ENCODE data around the gene CACFD1. TPM values are rescaled to one million over a fixed set of nuclear protein-coding genes. Genes with fewer than 3 reads are reported as not detected.

The CACFD1 gene
- total and polyA plus RNA-seq, 7 donors: 6.7 to 44.6 (median 13.4) TPM

DNA sequence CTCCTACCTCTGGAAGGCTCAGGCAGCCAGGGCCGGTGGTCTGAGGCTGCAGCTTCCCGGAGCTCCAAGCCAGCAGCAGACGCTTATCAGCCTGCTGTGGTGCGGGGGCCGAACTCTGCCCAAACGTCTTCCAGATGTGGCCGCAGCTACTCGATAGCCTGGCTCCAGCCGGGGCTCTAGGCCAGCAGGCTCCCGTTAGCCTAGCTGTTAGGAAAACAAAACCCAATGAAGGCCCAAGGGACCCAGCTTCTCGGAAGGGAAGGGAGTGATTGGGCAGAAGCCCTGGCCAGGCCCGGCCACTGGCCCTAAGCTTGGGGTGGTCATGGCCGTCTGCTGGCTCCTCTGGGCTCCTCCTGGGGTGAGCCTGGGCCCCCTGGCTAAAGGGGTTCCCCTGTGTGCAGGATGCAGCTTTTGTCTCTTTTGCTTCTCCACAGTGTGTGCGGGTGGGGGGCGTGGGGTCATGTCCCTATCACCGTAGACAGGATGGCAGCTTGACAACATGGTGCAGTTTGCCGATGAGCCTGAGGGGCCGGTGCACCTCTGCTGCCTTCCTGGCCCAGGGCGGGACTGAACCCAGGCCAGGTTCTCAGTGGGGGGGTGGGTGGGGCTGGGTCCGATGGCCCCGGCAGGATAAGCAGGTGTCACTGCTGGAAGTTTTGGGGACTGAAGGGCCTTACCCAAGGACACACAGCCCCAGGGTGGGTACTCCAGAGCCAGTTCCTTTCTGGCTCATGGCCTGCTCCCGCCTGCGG lies 46.3 kb downstream of the CACFD1 start:
- no peaks in the 10 kb centered on the region for H3K27me3 ChIP-seq
- intact Hi-C loops (cut with DNase I): no loop called here
- peaks cover 0 to 13% (median 10%) of the 10 kb centered on the region in 4 donors for H3K4me1 ChIP-seq
- no peak overlapping the region for H3K4me3 ChIP-seq
- H3K9me3 ChIP-seq: peaks cover 0 to 12% (median 4%) of the 10 kb centered on the region in 4 donors
- peak overlapping the region in 1 of 4 donors; percentile 42 for H3K27ac ChIP-seq
- 73 to 79% methylated on average over 23 of the region's 23 CpGs for WGBS, 2 donors
- TF ChIP-seq EP300 (IDR thresholded peaks at IDR 0.05) (no peak), POLR2A (IDR thresholded peaks at IDR 0.05) (no peak), POLR2AphosphoS5 (IDR thresholded peaks at IDR 0.05) (no peak)
- TF ChIP-seq, protein P1, sequence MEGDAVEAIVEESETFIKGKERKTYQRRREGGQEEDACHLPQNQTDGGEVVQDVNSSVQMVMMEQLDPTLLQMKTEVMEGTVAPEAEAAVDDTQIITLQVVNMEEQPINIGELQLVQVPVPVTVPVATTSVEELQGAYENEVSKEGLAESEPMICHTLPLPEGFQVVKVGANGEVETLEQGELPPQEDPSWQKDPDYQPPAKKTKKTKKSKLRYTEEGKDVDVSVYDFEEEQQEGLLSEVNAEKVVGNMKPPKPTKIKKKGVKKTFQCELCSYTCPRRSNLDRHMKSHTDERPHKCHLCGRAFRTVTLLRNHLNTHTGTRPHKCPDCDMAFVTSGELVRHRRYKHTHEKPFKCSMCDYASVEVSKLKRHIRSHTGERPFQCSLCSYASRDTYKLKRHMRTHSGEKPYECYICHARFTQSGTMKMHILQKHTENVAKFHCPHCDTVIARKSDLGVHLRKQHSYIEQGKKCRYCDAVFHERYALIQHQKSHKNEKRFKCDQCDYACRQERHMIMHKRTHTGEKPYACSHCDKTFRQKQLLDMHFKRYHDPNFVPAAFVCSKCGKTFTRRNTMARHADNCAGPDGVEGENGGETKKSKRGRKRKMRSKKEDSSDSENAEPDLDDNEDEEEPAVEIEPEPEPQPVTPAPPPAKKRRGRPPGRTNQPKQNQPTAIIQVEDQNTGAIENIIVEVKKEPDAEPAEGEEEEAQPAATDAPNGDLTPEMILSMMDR (IDR thresholded peaks at IDR 0.05): no peak
- no peak for DNase-seq
- H3K36me3 ChIP-seq: no peaks in the 10 kb centered on the region

DNA sequence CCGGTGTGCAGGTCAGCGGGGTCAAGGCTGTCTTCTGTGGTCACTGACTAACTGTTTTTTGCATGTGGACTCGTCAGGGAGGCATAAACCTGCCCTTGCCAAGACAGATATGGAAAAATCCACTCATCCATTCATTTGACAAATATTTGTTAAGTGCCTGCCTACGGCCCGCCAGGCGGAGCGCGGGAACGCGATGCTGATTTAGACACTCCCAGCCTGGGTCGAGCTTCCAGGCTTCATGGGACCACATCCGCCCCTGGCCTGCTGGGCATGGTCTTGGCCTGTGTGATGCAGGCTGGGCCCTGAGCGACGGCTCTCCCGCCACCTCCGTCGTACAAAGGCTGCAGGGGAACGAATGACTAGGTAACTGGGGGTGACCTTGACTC lies 46.9 kb downstream of the CACFD1 start:
- Histone ChIP-seq H3K36me3 (no peaks in the 10 kb centered on the region), H3K4me3 (no peak overlapping the region), H3K27ac (peak overlapping the region in 1 of 4 donors; percentile 42), H3K9me3 (peaks cover 0 to 8% (median 4%) of the 10 kb centered on the region in 4 donors), H3K27me3 (no peaks in the 10 kb centered on the region), H3K4me1 (peaks cover 0 to 13% (median 10%) of the 10 kb centered on the region in 4 donors)
- no peak for TF ChIP-seq POLR2A (IDR thresholded peaks at IDR 0.05)
- peak in 1 of 4 donors; percentile 50 for TF ChIP-seq POLR2AphosphoS5 (IDR thresholded peaks at IDR 0.05)
- intact Hi-C loops (cut with DNase I): no loop called here
- no peak for DNase-seq
- WGBS, 2 donors: 27 to 68% methylated on average over 18 of the region's 18 CpGs

DNA sequence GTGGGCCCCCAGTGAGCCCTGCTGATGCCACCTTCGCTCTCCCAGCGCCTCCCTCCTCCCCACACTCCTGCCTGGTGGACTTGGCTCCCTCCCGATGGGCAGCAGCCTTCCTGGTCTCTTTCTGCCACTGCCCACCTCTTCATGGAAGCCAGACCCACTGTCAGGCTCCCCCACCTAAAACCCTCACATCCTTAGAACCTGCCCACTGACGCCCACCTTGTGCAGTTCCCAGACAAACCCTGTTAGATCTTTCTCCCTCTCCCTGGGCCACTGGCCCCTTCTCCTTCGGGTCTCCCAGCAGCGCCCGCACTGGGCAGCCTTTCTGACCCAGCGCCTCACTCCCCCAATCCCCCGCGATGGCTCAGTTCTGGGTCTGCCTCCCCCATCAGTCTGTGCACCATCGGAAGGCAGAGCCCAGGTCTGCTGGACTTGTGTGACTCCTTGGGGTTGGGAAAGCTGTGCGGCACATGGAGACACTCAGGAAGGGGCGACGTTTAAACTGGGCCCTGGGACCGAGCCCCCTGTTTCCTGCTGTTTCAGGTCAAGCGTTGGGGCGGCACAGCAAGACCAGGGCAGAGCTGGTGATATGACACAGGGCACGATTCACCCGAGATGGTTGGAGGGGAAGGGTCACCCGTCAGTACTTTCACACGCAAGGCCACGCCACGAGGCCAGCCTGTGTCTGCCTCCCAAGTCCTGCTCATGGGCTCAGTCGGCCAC lies 47.6 kb downstream of the CACFD1 start:
- intact Hi-C loops (cut with DNase I): no loop called here
- 86 to 91% methylated on average over 24 of the region's 24 CpGs for WGBS, 2 donors
- peak overlapping the region in 1 of 4 donors; percentile 42 for H3K27ac ChIP-seq

DNA sequence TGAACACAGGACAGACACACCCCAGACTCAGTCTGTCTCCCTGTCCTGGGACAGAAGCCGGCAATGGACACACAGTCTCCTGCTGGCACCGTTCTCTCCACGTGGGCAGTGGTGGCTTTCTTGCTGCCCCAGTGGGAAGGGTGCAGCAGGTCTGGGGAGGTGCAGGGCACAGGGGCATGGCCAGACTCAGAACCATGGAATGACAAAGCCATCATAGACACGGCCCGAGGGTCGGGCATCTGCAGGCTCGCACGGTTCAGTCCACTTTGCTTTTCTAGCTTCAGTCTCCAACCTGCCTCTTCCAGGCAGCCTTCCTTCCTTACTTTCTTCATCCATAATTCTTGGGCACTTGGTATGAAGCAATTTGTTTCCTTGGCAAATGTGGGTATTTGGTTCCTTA lies 48.3 kb downstream of the CACFD1 start:
- TF ChIP-seq POLR2A (IDR thresholded peaks at IDR 0.05): no peak
- no peak for TF ChIP-seq POLR2AphosphoS5 (IDR thresholded peaks at IDR 0.05)
- TF ChIP-seq EP300 (IDR thresholded peaks at IDR 0.05): no peak
- TF ChIP-seq, protein P1 (IDR thresholded peaks at IDR 0.05): no peak
- no peak overlapping the region for H3K4me3 ChIP-seq
- H3K27me3 ChIP-seq: no peaks in the 10 kb centered on the region
- H3K9me3 ChIP-seq: no peaks in the 10 kb centered on the region
- H3K36me3 ChIP-seq: no peaks in the 10 kb centered on the region
- no peak for DNase-seq
- intact Hi-C loops (cut with DNase I): no loop called here
- H3K4me1 ChIP-seq: peaks cover 0 to 13% (median 10%) of the 10 kb centered on the region in 4 donors
- 84 to 95% methylated on average over 8 of the region's 8 CpGs for WGBS, 2 donors
- no peak overlapping the region for H3K27ac ChIP-seq

More for the DNA sequence above, 47.6 kb downstream of the CACFD1 start:
- H3K36me3 ChIP-seq: no peaks in the 10 kb centered on the region
- TF ChIP-seq POLR2A (IDR thresholded peaks at IDR 0.05) (no peak), EP300 (IDR thresholded peaks at IDR 0.05) (no peak), POLR2AphosphoS5 (IDR thresholded peaks at IDR 0.05) (no peak)
- TF ChIP-seq, protein P1 (IDR thresholded peaks at IDR 0.05): no peak
- H3K9me3 ChIP-seq: peaks cover 0 to 4% (median 1%) of the 10 kb centered on the region in 4 donors
- no peak overlapping the region for H3K4me3 ChIP-seq
- no peak for DNase-seq
- H3K4me1 ChIP-seq: peaks cover 0 to 13% (median 10%) of the 10 kb centered on the region in 4 donors
- no peaks in the 10 kb centered on the region for H3K27me3 ChIP-seq

Data from sigmoid colon (tissue), 7 donors.